Hepatocyte (in vitro differentiated cells): ENCODE results near the gene CDK17.

Experiments used
- EZH2 ChIP-seq: fragments of 200-600 bp; sonication (generic); IDR thresholded peaks from 2 replicates; pipeline ENCODE4 v1.6.1; 2016; ENCODE audit warnings: antibody characterized with exemption, mild to moderate bottlenecking, borderline replicate concordance
- EZH2phosphoT487 ChIP-seq: fragments of 200-600 bp; sonication (generic); IDR thresholded peaks from one replicate; pipeline ENCODE4 v1.6.1; 2018; ENCODE audit warnings: antibody characterized with exemption, mild to moderate bottlenecking, low read depth, moderate library complexity; ENCODE audit not compliant: unreplicated experiment, severe bottlenecking
- TF ChIP-seq, protein P1 (sequence below): fragments of 200-600 bp; sonication (generic); IDR thresholded peaks from 2 replicates; pipeline ENCODE4 v1.5.1; 2016; ENCODE audit warnings: antibody characterized with exemption, mild to moderate bottlenecking; ENCODE audit not compliant: poor library complexity

DNA sequence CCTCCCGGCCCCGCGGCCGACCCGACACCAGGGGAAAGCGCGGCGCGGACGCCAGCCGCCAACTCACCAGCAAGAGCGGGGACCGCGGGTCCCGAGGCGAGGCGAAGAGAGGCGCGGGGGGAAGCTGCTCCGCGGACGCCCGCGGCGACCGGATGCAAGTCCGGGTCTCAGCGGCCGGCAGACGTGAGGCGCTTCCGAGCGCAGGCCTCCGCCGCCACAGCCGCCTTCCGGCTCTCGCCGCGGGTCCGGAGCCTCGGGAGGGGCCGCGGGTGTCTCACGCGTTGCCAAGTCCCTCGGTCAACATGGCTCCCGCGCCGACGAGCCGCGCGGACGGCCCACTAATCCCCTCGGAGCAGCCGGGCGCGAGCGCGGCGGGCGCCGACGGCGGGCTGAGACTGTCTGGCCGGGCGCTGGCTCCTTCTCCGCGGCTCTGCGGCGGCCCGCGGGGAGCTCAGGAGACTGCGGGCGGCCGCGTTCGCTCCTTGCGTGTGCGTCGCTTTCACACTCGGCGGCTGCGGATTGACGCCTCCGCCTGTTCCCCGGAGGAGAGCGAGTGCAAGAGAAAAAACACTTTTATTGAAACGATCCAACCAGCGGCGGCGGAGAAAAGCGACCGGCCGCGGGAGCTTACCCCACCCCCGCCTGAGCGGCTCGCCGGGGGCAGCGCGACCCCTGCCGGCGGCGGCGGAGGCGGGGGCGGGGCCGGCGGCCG is at the start of gene CDK17:
- TF ChIP-seq, protein P1, sequence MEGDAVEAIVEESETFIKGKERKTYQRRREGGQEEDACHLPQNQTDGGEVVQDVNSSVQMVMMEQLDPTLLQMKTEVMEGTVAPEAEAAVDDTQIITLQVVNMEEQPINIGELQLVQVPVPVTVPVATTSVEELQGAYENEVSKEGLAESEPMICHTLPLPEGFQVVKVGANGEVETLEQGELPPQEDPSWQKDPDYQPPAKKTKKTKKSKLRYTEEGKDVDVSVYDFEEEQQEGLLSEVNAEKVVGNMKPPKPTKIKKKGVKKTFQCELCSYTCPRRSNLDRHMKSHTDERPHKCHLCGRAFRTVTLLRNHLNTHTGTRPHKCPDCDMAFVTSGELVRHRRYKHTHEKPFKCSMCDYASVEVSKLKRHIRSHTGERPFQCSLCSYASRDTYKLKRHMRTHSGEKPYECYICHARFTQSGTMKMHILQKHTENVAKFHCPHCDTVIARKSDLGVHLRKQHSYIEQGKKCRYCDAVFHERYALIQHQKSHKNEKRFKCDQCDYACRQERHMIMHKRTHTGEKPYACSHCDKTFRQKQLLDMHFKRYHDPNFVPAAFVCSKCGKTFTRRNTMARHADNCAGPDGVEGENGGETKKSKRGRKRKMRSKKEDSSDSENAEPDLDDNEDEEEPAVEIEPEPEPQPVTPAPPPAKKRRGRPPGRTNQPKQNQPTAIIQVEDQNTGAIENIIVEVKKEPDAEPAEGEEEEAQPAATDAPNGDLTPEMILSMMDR = peak; percentile 48
- TF ChIP-seq EZH2 (no peak), EZH2phosphoT487 (no peak)
